Muscle of arm (tissue), 12 donors: ENCODE measurements around the gene CCDC142. TPM values are rescaled to one million over a fixed set of nuclear protein-coding genes. Genes with fewer than 3 reads are reported as not detected.

Experiments used
- polyA plus RNA-seq, 12 donors: library from polyadenylated mRNA; unstranded; fragments of 120-200 nt; gene quantifications; one replicate each; pipeline ENCODE4 v1.2.1, GENCODE V29; 2013; ENCODE audit not compliant: insufficient read length in 12 of 12

Gene CCDC142
- polyA plus RNA-seq, 12 donors, result 5.4 to 14.4 (median 8.5) TPM; not detected in 1

Other genes with a start within 250 kb of the CCDC142 start
- 10 to 100 TPM in 1 of 12 donors, 1 to 10 TPM in 10, not detected in 1; 1.4 to 12.3 (median 2.4) TPM for gene SLC4A5, start 139.6 kb downstream of the CCDC142 start, polyA plus RNA-seq
- 100 to 1,000 TPM in 4 of 12 donors, 10 to 100 TPM in 7, not detected in 1; 81.5 to 146 (median 93.2) TPM for gene DCTN1, start 102.7 kb downstream of the CCDC142 start, polyA plus RNA-seq
- 1 to 10 TPM in 10 of 12 donors, not detected in 2; 1.6 to 3.8 (median 2.0) TPM for gene C2orf81, start 61.4 kb downstream of the CCDC142 start, polyA plus RNA-seq
- 10 to 100 TPM in 6 of 12 donors, 1 to 10 TPM in 5, not detected in 1; 7.6 to 19.8 (median 10.0) TPM for gene WDR54, start 61.3 kb downstream of the CCDC142 start, polyA plus RNA-seq
- 10 to 100 TPM in 11 of 12 donors, not detected in 1; 32.5 to 58.4 (median 47.7) TPM for gene RTKN, start 41.1 kb downstream of the CCDC142 start, polyA plus RNA-seq
- 10 to 100 TPM in 11 of 12 donors, not detected in 1; 12.8 to 42.3 (median 16.1) TPM for gene INO80B, start 27.9 kb downstream of the CCDC142 start, polyA plus RNA-seq
- 10 to 100 TPM in 11 of 12 donors, not detected in 1; 41.4 to 76.6 (median 52.2) TPM for gene WBP1, start 24.6 kb downstream of the CCDC142 start, polyA plus RNA-seq
- gene MOGS, start 17.6 kb downstream of the CCDC142 start, polyA plus RNA-seq, result 10 to 100 TPM in 11 of 12 donors, not detected in 1; 25.7 to 85.9 (median 32.7) TPM
- gene MRPL53, start 10.3 kb downstream of the CCDC142 start, polyA plus RNA-seq, result 10 to 100 TPM in 11 of 12 donors, not detected in 1; 40.9 to 97.0 (median 56.2) TPM
- 10 to 100 TPM in 11 of 12 donors, not detected in 1; 15.3 to 36.6 (median 19.2) TPM for gene TTC31, start 83 bp upstream of the CCDC142 start, polyA plus RNA-seq
- gene LBX2, start 16.6 kb upstream of the CCDC142 start, polyA plus RNA-seq, result 1 to 10 TPM in 2 of 12 donors, under 1 TPM in 7, not detected in 3; 0.27 to 1.5 (median 0.78) TPM
- gene PCGF1, start 24.7 kb upstream of the CCDC142 start, polyA plus RNA-seq, result 10 to 100 TPM in 10 of 12 donors, not detected in 2; 10.4 to 19.6 (median 13.0) TPM
- under 1 TPM in 2 of 12 donors, not detected in 10; 0.08 to 0.43 TPM for gene TLX2, start 31.5 kb upstream of the CCDC142 start, polyA plus RNA-seq
- 10 to 100 TPM in 1 of 12 donors, 1 to 10 TPM in 3, under 1 TPM in 3, not detected in 5; 0.08 to 15.4 (median 1.0) TPM for gene DQX1, start 43.2 kb upstream of the CCDC142 start, polyA plus RNA-seq
- gene AUP1, start 46.7 kb upstream of the CCDC142 start, polyA plus RNA-seq, result 10 to 100 TPM in 11 of 12 donors, not detected in 1; 53.8 to 89.9 (median 64.6) TPM
- gene HTRA2, start 46.9 kb upstream of the CCDC142 start, polyA plus RNA-seq, result 10 to 100 TPM in 11 of 12 donors, not detected in 1; 20.1 to 30.4 (median 27.9) TPM
- 1 to 10 TPM in 10 of 12 donors, not detected in 2; 6.5 to 9.6 (median 7.5) TPM for gene LOXL3, start 70.9 kb upstream of the CCDC142 start, polyA plus RNA-seq
- gene DOK1, start 71.7 kb upstream of the CCDC142 start, polyA plus RNA-seq, result 10 to 100 TPM in 1 of 12 donors, 1 to 10 TPM in 10, not detected in 1; 4.7 to 28.7 (median 6.0) TPM
- 1 to 10 TPM in 1 of 12 donors, under 1 TPM in 5, not detected in 6; 0.08 to 1.4 (median 0.27) TPM for gene M1AP, start 165.3 kb upstream of the CCDC142 start, polyA plus RNA-seq
- gene SEMA4F, start 171.2 kb upstream of the CCDC142 start, polyA plus RNA-seq, result 1 to 10 TPM in 10 of 12 donors, not detected in 2; 2.3 to 5.0 (median 3.7) TPM